HG03439 (cell line): Measurements from ENCODE around the gene POU6F2.

Source experiments
- ATAC-seq: cut with Tn5 transposase; IDR thresholded peaks from one replicate; pipeline ENCODE4 v1.9.1; 2021; ENCODE audit warnings: mild to moderate bottlenecking, moderate library complexity; ENCODE audit not compliant: unreplicated experiment

Gene POU6F2

DNA sequence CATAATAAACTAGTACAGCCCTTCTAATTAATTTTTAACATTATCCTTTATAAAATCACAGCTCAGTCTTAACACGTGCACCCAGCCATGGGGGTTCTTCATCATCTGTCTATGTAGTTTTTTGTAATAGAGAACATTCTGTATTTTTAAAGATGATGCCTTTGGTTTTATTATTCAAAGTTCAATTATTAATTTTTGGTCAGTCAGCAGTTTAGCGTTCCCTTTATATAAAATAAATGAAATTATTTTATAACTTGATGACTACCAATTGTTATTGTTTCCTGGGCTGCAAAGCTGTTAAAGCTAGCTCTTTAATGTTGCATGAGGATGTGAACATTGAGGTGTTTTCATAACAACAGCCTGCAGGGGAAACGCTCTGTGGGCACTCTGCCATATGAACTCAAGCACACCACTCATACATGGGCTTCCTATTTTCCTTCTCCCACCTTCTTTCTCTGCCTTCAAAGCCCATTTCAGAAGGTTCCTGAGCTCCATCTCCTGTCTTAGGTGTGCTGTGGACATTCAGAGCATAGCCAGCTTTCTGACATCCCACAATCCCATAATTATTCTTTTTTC lies 416.5 kb downstream of the POU6F2 start:
- ATAC-seq = no peak

DNA sequence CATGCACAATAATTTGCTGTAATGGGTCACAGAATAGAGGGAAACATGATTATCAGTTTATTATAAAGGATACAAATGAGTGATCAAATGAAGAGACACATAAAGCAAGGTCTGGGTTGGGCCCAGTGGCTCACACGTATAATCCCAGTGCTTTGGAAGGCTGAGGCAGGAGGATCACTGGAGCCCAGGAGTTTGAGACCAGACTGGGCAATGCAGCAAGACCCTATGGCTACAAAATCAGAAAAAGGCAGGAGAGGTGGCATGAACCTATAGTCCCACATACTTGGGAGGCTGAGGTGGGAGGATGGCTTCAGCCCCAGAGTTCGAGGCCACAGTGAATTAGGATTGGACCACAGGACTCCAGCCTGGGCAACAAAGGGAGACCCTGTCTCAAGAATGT lies 421.7 kb downstream of the POU6F2 start:
- ATAC-seq = no peak

DNA sequence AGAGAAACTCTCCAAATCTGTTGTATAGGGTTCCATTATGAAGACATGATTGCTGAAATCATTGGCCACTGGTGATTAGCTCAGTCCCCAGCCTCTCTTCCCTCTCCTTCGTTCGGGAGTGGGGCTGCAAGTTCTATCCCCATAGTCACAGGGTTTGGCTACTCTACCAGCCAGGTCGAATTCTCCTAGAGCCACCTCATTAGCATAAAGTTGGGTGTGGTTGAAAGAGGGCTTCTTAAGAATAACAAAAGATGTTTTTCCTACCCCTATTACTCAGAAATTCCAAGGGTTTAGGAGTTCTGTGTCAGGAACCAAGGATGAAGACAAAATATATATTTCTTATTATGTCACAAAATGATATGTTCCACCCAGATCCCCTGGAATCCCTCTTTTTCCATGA lies 422.3 kb downstream of the POU6F2 start:
- no peak for ATAC-seq

DNA sequence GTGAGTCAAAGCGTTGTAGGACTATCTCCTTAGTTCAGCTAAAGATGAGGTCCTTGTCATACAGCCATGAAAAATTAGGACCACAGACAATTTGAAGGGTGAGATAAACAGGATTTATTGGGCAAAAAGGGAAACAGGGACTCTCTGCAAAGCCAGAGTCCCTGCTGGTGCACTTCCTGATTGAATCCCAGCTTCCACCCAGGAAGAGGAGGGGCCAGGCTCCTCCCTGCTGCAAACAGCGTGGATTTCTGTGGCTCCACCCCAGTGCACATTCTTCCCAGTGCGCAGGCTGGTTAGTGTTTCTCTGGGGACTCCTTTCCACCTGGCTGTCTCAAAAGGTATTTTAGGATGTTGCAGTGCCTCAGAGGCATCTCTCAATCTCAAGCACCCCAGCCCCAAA lies 423.1 kb downstream of the POU6F2 start:
- no peak for ATAC-seq

DNA sequence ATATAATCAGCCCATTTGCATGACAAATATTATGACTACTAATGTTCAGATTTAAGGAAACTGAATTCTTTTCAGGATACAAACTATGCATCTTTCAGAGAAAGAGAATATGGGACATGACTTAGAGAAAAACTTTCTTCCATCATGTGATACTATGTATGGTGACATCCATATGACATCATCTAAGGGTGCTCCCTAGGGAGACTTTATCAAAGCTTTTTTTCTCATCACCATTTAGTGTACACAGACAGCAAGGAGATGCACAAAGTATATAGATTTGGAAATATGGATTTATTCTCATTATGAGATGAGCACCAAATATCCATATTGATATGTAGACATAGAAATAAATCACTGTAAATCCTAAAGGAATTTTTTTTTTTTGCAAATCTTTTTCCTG lies 424.3 kb downstream of the POU6F2 start:
- no peak for ATAC-seq

DNA sequence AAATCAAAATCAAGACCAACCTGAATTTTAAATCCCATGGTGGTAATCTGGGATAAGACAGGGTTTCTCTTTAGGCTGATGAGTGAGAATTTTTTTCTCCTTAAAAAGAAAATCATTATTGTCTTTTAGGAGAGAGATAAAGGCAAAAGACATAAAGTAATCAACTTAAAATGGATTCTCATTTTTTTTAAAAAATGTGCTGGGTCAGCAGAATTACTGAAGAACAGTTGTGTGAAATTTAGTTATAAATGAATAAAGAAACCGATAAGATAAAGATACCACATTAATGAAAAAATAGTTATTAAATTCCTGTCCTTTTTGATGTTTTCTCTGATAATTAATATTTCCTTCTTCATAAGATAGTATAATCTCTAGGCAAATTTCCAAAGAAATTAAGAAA lies 427.2 kb downstream of the POU6F2 start:
- no peak for ATAC-seq

DNA sequence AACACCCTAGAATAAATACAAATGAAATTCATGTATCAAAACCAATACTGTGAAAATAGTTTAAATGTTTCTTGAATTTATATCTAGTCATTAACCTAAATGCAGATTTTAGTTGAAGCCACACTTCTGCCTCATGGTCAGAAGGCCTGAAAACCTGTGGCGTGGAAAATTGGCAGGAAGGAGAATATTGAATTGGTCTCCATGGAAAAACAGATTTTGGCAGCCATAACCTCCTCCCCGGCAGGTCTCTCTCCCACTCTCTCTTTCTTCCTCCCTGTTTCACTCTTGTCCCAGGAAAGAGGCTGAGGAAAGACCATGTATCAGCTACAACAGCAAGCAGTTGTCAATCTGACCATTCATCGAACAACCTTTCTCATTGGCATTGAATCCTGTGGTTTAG lies 427.9 kb downstream of the POU6F2 start:
- no peak for ATAC-seq

DNA sequence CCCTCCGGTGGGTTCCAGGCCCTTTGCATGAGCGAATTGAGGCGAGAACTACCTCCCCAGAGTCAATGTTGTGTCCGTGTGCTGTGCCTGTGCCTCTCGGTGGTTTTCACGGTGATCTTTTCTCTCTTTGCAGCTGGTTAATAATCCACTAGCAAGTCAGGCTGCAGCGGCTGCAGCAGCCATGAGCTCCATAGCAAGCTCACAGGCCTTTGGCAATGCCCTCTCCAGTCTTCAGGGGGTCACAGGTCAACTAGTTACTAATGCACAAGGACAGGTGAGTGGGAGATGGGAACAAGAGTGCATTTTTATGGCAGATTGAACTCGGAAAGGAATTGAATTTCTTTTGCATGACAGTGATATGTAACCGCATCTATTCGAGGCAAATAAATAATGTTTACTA lies 428.8 kb downstream of the POU6F2 start:
- no peak for ATAC-seq

DNA sequence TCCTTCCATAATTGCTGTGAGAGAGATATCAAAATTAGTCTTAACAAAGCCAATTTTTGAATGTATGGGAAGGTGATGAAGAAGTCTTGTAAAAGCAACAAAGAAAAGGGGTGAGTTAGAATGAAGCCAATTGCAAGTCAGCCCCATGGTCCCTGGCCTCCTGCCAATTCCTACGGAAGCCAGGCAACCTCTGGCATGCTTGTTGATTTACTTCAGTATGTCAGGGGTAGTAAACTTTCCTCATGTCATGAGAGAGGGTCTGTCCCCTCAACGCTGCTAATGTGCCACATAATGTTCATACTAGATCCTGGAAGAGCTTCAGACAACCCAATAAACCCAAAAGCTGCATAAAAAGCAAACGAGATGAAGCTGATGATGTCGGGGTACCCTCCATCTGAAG lies 429.4 kb downstream of the POU6F2 start:
- no peak for ATAC-seq

DNA sequence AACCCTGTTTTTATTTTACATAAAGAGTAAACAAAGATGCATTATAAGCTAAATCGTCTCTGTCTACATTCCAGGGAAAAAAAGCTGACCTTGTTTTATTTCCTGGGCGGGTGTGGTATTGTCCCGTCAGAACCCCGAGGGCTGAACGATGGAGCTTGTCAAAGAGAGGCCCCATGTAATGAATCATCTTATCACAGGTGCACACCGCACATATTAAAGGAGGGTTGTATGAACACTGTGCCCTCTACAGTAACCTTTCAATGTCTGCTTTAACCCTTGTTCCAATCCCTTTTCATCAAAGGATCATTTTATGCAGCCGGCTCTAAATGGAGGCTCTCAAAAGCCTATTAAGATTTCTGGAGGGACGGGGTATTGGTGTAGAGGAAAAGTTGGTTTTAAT lies 430.0 kb downstream of the POU6F2 start:
- ATAC-seq = no peak

DNA sequence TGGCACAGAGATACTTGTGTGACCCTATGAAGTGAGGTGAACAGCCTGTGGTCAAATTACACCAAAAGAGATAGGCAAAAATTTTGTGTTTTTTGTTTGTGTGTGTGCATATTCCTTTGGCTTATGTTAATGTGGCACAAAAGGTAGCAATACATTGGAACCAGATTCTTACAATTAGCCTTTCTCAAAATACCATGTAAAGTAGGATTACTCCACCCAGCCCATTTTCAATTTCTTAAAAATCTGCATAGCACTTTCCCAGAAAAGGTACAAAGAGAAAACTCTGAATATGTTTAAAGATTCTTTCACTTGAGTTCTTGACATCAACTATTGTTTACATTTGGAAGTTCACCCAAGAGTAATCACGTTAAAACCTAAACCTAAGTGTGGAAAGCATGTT lies 431.2 kb downstream of the POU6F2 start:
- ATAC-seq = no peak

DNA sequence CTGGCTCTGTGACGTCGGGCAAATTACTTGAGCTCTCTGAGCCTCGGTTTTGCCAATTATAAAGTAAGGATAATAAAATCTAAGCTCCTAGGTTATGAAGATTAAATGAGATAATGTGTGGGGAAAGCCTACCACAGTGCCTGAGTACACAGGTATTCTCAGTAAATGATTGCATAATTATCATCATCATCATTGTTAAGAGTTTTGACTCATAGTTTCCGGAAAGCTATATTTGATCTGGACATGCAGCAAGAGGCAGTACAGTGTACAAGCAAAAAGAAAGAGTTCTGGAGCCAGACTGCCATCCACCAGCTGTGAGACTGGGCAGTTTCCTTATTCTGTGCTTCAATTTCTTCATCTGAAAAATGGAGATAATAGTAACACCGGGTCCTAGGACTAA lies 432.9 kb downstream of the POU6F2 start:
- ATAC-seq = no peak

DNA sequence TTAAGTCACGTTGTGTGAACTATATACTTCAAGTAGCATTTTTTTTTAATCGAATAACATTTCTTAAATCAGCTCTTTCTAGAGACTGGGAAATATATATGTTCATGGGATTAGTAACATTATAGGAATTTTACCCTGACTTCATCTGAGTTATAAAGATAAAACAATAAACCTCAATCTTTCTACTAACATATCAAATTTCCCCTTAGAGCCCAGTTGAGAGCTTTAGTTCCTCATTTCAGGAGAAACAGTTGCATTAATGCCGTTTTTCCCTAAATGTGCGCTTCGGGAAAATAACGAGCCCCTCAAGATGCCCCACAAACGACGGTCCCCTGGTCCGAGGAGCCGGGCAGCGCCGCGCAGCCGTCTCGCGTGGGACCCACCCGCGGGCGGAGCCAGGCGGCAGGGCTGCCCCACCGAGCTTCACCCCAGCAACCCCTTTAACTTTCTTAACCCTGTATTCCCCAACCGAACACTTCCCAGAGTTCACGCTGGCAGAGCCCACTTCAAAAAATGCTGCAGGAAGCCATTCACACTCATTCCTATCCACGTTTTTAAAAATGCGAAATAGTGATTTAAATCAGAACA lies 436.0 kb downstream of the POU6F2 start:
- ATAC-seq = peak; percentile 17

DNA sequence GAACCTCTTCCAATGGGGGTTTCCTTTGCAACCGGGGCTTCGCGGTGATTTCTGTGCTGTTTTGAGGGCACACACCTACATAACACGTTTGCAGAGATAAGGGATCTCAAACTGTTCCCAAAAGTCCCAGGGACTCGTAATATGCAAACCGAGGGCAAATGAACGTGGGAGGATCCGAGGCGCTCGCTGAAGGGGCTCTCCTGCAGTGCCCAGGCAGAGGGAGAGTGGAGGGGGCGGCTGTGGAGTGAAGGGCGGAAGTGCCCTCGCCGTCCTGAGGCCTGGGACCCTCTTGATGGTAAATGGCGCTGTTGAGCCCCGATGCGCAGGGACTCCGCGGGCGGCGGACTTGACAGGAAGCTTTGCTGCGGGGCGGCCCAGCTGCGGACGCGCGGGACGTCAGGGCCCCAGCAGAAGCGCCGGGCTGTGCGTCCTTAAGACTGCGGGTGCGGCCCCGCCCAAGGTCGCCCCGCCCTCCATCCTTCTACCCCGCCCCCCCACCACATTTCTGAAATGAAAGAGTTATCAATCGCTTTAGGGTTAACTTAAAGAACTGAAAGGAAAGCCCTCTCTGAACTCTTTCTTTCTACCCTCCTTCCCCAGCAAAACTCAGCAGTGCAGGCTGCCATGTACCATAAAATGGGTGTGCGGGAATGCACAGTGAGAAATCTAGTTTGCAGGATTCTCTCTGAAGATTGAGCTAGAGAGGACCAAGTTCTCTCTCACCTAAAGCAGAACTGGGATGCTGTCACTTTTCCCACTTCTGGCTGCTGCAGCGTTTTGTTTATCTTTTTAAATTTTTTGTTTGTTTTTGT lies 436.7 kb downstream of the POU6F2 start:
- ATAC-seq = peak; percentile 88

DNA sequence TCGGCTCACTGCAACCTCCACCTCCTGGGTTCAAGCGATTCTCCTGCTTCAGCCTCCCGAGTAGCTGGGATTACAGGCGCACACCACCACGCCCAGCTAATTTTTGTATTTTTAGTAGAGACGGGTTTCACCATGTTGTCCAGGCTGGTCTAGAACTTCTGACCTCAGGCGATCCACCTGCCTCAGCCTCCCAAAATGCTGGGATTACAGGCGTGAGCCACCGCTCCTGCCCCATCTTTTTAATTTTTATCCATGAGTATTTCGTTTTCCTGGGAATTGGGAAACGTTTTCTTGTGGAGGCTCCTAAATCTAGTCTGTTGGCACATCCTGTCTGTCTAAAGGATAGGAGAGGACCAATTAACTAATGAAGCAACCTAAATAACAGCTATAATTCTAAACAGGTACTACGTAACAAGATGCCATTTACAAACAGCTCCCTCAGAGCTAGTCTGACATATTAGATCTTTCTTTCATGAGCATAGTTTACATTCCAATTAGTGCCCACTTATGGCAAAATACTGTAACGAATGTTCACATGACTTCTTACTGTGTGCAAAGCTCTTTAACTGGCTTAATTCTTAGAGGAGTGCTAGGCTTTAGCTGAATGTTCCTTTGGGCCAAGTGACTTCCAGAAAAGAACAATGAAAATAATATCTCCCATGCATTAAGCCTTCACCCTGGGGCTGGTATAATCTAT lies 437.5 kb downstream of the POU6F2 start:
- no peak for ATAC-seq

DNA sequence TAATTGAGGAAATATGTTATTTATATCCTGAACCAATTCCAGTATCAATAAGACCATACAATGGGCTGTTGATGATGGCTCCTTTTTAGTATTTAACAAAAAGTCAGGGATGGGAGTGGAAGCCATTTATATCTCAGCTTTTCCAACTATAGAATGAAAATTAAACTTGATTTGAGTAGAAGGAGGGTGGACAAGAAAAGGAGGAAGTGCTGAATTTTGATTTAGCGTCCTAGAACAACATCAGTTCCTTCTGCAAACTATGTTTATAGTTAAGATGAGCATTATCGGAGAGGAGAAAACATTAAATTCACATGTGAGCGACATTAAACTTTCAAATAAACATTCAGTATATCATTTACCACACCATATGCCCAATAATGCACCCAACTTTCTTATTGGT lies 439.2 kb downstream of the POU6F2 start:
- no peak for ATAC-seq

DNA sequence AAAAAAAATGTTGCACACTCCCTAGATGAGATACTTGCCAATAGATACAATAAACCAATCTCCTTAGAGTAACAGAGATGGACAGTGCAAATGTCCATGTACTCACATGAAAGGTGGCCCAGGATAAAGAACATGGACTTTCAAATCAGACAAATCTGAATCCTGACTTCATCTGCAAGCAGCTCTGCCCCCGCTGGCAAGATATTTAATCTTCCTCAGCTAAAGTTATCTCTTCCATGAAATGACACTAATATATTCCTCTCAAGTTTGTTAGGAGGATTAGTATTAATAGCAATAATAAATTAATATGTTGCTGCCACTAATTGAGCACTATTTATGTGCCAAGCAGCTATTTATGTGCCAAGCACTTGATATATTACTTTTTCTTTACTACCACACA lies 439.9 kb downstream of the POU6F2 start:
- no peak for ATAC-seq

DNA sequence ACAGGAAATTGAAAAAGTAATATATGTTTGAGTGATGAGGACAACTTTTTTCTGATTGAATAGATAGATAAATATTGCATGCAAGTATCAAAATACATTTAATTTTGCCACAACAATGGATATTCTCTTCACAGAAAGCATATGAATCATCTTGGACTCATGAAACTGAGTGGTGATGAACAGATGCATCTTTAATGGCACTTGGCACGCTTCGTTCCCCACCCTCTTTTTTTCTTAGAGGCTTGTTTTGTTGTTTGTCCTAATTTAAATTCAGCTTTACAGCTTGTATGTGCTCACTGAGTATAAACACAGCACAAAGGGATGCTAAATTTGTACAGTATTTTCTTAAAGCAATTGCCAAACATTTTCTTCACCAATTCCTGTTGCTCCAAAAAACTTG lies 443.5 kb downstream of the POU6F2 start:
- no peak for ATAC-seq

DNA sequence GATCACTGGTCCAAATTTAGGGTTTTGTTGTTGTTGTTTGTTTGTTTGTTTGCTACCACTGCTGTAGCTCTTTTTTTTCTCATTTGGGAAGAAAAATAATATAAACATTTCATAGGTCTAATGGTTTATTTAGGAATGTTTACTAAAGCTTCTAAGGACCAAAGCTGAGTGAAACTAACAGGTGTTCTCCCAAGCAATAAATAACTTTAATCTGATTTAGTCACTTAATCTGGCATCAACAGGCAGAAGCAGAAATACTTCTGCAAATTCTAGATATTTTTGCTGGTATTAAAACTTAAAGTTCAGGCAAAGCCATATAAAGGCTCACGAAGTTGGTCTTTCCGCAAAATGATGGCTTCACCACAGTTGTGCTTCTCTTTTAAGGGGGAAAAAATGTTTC lies 444.0 kb downstream of the POU6F2 start:
- no peak for ATAC-seq

DNA sequence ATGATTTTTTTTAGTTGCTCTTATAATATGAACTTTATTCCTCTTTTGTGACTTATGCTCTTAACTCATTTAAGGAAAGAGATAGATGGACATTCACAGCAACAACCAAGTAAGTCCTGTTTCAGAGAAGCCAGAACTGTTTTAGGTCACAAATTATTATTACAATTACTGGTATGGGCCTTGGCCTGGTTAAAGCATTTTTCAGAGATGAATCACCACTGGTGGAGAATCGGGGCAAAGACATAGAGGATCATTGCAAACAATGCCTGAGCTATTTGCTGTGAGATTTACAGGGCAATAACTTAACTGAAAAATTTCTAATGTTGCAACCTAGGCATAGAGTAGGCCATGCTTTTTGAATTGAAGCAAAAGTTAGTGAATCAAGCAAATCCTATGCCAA lies 450.5 kb downstream of the POU6F2 start:
- no peak for ATAC-seq

DNA sequence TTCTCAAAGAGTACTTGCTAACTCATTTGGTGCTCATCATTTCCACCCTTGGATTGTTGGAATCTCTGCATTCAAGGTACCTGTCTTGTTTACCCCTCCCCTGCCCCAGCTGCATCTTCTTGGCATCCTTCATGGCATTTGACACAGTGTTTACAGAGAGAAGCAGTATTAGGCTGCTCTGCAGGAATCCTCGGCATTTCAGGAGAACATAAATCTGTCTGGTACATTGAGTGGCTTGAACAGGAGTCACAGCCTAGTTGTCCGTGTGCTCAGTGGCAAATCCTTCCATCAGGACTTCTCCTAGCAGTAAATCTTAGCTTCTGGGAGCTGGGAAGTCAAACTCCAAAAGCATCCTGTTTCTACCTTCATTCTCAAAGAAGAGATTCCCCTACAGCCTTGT lies 451.7 kb downstream of the POU6F2 start:
- no peak for ATAC-seq

DNA sequence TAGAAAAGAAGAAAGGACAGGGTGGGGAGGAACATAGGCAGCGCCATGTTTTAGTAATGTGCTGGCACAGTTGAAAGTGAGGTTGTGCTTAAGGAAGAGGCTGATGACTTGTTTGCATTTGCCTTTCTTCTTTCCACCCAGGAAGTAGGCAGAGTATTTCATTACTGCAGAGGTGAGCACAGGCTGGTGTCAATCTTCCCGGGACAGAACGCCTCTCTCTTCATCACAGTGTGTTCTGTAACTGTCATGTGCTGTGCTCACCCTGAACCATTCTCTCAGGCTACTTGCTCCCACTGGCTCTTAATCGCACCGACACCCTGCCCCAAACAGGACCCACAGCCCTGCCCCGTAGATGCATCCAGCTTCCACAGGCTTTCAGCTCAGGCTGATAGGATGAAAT lies 452.7 kb downstream of the POU6F2 start:
- no peak for ATAC-seq
